Heart left ventricle (tissue), 16 donors: ENCODE measurements around the gene NHLRC2. TPM values are rescaled to one million over a fixed set of nuclear protein-coding genes. Genes with fewer than 3 reads are reported as not detected.

ENCODE experiments used
- ATAC-seq, 4 donors: fragments of 200-7000 bp; cut with Tn5 transposase; one replicate each; pipeline ENCODE4 v1.9.1; 2020 to 2022; ENCODE audit warnings: moderate library complexity in 4 of 4, mild to moderate bottlenecking in 3 of 4, moderate number of reproducible peaks in 1 of 4
- DNase-seq, 5 donors: peaks; one replicate each; pipeline ENCODE4 v3.0.0-alpha.2; 2020
- H3K27ac ChIP-seq, 12 donors: fragments of 200-600 bp; sonication (generic) in 4 of 12; one replicate each; pipeline versions ENCODE4 v1.5.0 to v1.8.0; 2016 to 2022; ENCODE audit warnings: mild to moderate bottlenecking in 2 of 12
- H3K27me3 ChIP-seq, 9 donors: fragments of 200-600 bp; sonication (generic) in 2 of 9; one replicate each; pipeline versions ENCODE4 v1.5.1 to v1.8.0; 2016 to 2022; ENCODE audit warnings: mild to moderate bottlenecking in 3 of 9
- H3K36me3 ChIP-seq, 9 donors: fragments of 200-600 bp; sonication (generic) in 2 of 9; one replicate each; pipeline versions ENCODE4 v1.5.0 to v1.8.0; 2018 to 2022; ENCODE audit warnings: mild to moderate bottlenecking in 2 of 9
- H3K4me1 ChIP-seq, 12 donors: fragments of 200-600 bp; sonication (generic) in 4 of 12; one replicate each; pipeline versions ENCODE4 v1.5.0 to v1.8.0; 2016 to 2022; ENCODE audit warnings: mild to moderate bottlenecking in 3 of 12
- H3K4me3 ChIP-seq, 12 donors: fragments of 200-600 bp; sonication (generic) in 4 of 12; one replicate each; pipeline versions ENCODE4 v1.5.0 to v1.8.0; 2017 to 2022; ENCODE audit warnings: mild to moderate bottlenecking in 9 of 12, moderate library complexity in 4 of 12
- H3K9me3 ChIP-seq, 12 donors: fragments of 200-600 bp; sonication (generic) in 4 of 12; one replicate each; pipeline versions ENCODE4 v1.5.0 to v1.8.0; 2016 to 2022; ENCODE audit warnings: mild to moderate bottlenecking in 1 of 12
- CTCF ChIP-seq, 12 donors: fragments of 200-600 bp; sonication (generic) in 4 of 12; IDR thresholded peaks; one replicate each; pipeline versions ENCODE4 v1.5.0 to v1.8.0; 2018 to 2022; ENCODE audit warnings: antibody characterized with exemption in 12 of 12, mild to moderate bottlenecking in 5 of 12
- POLR2A ChIP-seq, 2 donors: fragments of 450-650 bp; IDR thresholded peaks; one replicate each; pipeline ENCODE4 v1.6.1; 2017; ENCODE audit warnings: antibody characterized with exemption in 2 of 2, mild to moderate bottlenecking in 2 of 2, moderate library complexity in 2 of 2
- WGBS, 4 donors: extraction: QIAGEN DNeasy Blood & Tissue Kit in 2 of 4; methylation state at CpG; one replicate each; pipeline versions ENCODE4 v1.1.5 to v1.1.7; 2013 to 2018; 5-methylcytosine and 5-hydroxymethylcytosine counted together
- intact Hi-C, 10 donors: fragments of 100-400 bp; cut with DNase I; formaldehyde crosslinking; loops; one replicate each; pipeline versions ENCODE4 v1.11.1 to v1.14.2; 2022
- polyA plus RNA-seq, 2 donors: library from polyadenylated mRNA; stranded (reverse); fragments of 200-250 nt; gene quantifications; one replicate each; pipeline ENCODE4 v1.2.3, GENCODE V29; 2013
- total RNA-seq, 9 donors: library from RNA; depleted of rRNA in 2 of 9; stranded (reverse); fragments of >200 nt in 2 of 9; fragmentation: NEBNext Ultra II Directional in 3 of 9; extraction: Animal tissue kit (Norgen Biotek cat#: 25700) in 3 of 9; gene quantifications; one replicate each; pipeline versions ENCODE4 v1.1.0 to v1.2.4, GENCODE V29; 2016 to 2023
- donor health status: ischemic (EF 13 %, LVEDD 7.1; RV severe dilation, severe dysfunction).
- donor health status: healthy with polysubstance abuse.
- donor health status: DM: no; HTN: yes; CAD: no.
- donor health status: DM: no; HTN: no; CAD: no.
- donor health status: ischemic (EF 25% LVEDD 6.9; RV normal size, moderate dysfunction).
- donor health status: ischemic (EF 25% LVEDD 5.7; RV mildly dilated, moderate dysfunction).
- donor health status: healthy.
- donor health status: DM: yes; HTN: yes; CAD: no.
- donor health status: ischemic (EF 35%, LVEDD 5.7; RV mildly dilated, moderate dysfunction).
- donor health status: nonischemic (EF 11% LVEDD 7.7; RV severe dilation, severe dysfunction).
- donor health status: DM: yes; HTN: yes; CAD: no.
- donor health status: PGD.
- donor health status: ischemic (EF 29% LVEDD 5.4; RV normal size, mild dysfunction).
- donor health status: nonischemic (EF 23%, LVEDD 6.1; RV moderate dilation, normal function).

NHLRC2 gene
- total and polyA plus RNA-seq, 11 donors, result 13.0 to 105 (median 76.1) TPM

- Histone ChIP-seq H3K4me3 (no peak overlapping the region), H3K9me3 (peaks cover 0 to 20% (median 12%) of the 10 kb centered on the region in 12 donors), H3K4me1 (peaks cover 0 to 28% (median 7%) of the 10 kb centered on the region in 12 donors), H3K27me3 (no peaks in the 10 kb centered on the region), H3K27ac (no peak overlapping the region), H3K36me3 (peaks cover 0 to 25% (median 0%) of the 10 kb centered on the region in 9 donors)
- WGBS, 4 donors, result 77 to 94% (median 91%) methylated on average over 2 of the region's 2 CpGs
- DNase-seq, result no peak
- intact Hi-C loops, result no loop called here
- TF ChIP-seq CTCF (IDR thresholded peaks at IDR 0.05) (no peak), POLR2A (IDR thresholded peaks at IDR 0.05) (no peak)
- ATAC-seq, result no peak
Observed at GRCh38 chr10:113869789-113870188, 15.3 kb downstream of the NHLRC2 start.

GRCh38 chr10:113872139-113873030, 17.9 kb downstream of the NHLRC2 start:
- whole genome bisulfite sequencing, 4 donors, result 93 to 99% (median 96%) methylated on average over 3 of the region's 3 CpGs
- Histone ChIP-seq H3K4me1 (peaks cover 0 to 22% (median 3%) of the 10 kb centered on the region in 12 donors), H3K27me3 (no peaks in the 10 kb centered on the region), H3K27ac (no peak overlapping the region), H3K9me3 (peaks cover 0 to 20% (median 12%) of the 10 kb centered on the region in 12 donors), H3K36me3 (peaks cover 0 to 35% (median 3%) of the 10 kb centered on the region in 9 donors), H3K4me3 (no peak overlapping the region)
- ATAC-seq (no peak), DNase-seq (no peak)
- intact Hi-C loops, result no loop called here
- TF ChIP-seq CTCF (IDR thresholded peaks at IDR 0.05), result no peak
- TF ChIP-seq POLR2A (IDR thresholded peaks at IDR 0.05), result no peak

- intact Hi-C loops, result no loop called here
- no peaks in the 10 kb centered on the region for H3K27me3 ChIP-seq
- WGBS, 4 donors, result 91 to 97% (median 94%) methylated on average over 1 of the region's 1 CpG
- peaks cover 0 to 20% (median 12%) of the 10 kb centered on the region in 12 donors for H3K9me3 ChIP-seq
- DNase-seq (no peak), ATAC-seq (no peak)
- TF ChIP-seq POLR2A (IDR thresholded peaks at IDR 0.05) (no peak), CTCF (IDR thresholded peaks at IDR 0.05) (no peak)
- no peak overlapping the region for H3K27ac ChIP-seq
- H3K36me3 ChIP-seq, result peaks cover 0 to 55% (median 15%) of the 10 kb centered on the region in 9 donors
- H3K4me1 ChIP-seq, result peaks cover 0 to 18% (median 4%) of the 10 kb centered on the region in 12 donors
- no peak overlapping the region for H3K4me3 ChIP-seq
Observed at GRCh38 chr10:113875212-113875611, 20.8 kb downstream of the NHLRC2 start.

GRCh38 chr10:113876461-113876860, 22.0 kb downstream of the NHLRC2 start:
- no peak overlapping the region for H3K27ac ChIP-seq
- 53 to 60% (median 56%) methylated on average over 3 of the region's 3 CpGs for WGBS, 4 donors
- H3K36me3 ChIP-seq, result peaks cover 0 to 62% (median 24%) of the 10 kb centered on the region in 9 donors
- no peak overlapping the region for H3K4me3 ChIP-seq
- ATAC-seq (peak in 2 of 4 donors; percentile 52 to 79), DNase-seq (no peak)
- peaks cover 0 to 20% (median 12%) of the 10 kb centered on the region in 12 donors for H3K9me3 ChIP-seq
- peaks cover 0 to 18% (median 4%) of the 10 kb centered on the region in 12 donors for H3K4me1 ChIP-seq
- no peak for TF ChIP-seq POLR2A (IDR thresholded peaks at IDR 0.05)
- no peak for TF ChIP-seq CTCF (IDR thresholded peaks at IDR 0.05)
- H3K27me3 ChIP-seq, result no peaks in the 10 kb centered on the region
- intact Hi-C loops, result no loop called here
